HG03432 (cell line): ENCODE measurements around the gene ZNF45.
A peak's percentile ranks its signal among the peaks of the same experiment; 100 is the strongest.
"Not testable (repeated sequence)": the region's sequence is repeated elsewhere in the genome, so short reads cannot be mapped to it uniquely, and the experiment has no call there.

Experiments
- ATAC-seq: cut with Tn5 transposase; IDR thresholded peaks from one replicate; pipeline ENCODE4 v1.9.1; 2021; ENCODE audit warnings: mild to moderate bottlenecking, moderate library complexity; ENCODE audit not compliant: unreplicated experiment

Gene ZNF45

DNA sequence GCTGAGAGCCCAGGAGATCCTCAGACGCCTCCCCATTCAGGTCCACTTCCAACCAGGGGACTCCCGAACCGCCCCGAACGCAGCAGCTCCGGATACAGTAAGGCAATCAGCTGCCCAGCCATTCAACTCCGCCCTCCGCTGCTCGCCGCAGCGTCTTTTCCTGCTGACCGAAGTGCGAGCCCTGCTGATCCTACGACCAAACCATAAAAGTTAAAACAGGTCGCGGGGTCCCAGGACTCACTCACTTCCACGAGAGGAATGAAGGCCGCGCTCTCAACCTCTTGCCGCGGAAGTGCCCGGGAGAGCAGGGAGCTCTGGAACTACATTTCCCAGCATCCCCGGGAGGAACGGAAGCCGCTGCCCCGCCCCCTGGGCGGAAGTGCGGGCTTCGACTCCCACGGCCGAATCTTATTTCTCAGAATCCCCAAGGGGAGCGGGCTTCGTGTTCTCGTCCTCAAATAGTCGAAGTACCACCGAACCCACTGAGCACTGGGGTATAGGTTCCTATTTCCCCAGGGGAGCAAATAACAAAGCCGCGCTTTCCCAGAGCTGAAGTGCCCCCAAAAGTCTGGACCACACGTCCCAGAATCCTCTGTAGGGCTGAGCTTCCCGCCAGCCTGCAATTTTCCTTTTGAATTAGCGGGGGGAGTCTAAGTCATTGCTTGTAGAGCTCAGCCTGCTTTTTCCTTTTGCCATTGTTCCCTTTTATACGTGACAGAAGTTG lies at the start of gene ZNF45:
Gene ZNF45 (minus strand): TSS at position 298 of the 724 bp plus-strand sequence. CDS start 13,097 bp downstream, outside the sequence.
- ATAC-seq: peak; percentile 94

- peak; percentile 26 for ATAC-seq
Measured at GRCh38 chr19:43984687-43985000, 49.6 kb upstream of the ZNF45 start.

DNA sequence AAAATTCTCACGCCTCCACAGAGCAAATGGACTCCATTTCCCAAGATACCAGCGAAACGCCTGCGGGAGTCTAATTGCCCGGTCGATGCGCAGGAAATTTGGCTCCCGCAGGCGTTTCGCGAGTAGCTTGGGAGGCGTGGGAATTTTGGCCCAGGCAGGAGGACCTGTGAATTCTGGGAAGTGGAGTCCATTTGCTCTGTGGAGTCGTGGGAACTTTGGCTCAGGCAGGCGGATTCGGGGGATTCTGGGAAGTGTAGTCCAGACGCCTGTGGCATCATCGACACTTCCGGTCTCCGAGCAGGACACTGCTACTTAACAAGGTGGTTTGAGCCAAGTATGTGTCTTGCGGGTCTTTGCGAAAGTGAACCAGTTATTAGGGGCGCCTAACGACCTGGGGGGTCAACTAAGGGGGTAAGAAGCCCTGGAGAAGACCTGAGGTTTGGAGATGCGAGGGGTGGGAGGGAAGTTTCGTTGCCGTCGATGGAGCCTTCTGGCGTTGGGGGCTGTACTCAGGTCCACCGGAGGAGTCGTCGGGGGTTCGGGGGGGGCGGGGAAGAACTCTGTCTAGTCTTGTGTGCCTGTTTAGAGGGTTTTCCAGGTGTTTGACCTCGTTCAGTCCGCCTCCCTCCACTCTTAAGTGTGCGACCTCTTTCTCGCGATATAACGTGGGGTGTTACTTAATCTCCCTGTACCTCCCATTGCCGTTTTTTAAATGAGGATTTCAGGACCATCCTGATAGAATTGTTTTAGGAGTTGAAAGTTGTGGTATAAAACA lies 49.0 kb upstream of the ZNF45 start, which contains the start of gene ZNF155:
Gene ZNF155 (plus strand): TSS at position 277 of the 775 bp plus-strand sequence. CDS start 4,356 bp downstream, outside the sequence.
- ATAC-seq: peak; percentile 80

- ATAC-seq: peak; percentile 32
Measured at GRCh38 chr19:43983544-43983911, 48.4 kb upstream of the ZNF45 start.

GRCh38 chr19:43976732-43977131 lies 41.6 kb upstream of the ZNF45 start:
- no peak for ATAC-seq

DNA sequence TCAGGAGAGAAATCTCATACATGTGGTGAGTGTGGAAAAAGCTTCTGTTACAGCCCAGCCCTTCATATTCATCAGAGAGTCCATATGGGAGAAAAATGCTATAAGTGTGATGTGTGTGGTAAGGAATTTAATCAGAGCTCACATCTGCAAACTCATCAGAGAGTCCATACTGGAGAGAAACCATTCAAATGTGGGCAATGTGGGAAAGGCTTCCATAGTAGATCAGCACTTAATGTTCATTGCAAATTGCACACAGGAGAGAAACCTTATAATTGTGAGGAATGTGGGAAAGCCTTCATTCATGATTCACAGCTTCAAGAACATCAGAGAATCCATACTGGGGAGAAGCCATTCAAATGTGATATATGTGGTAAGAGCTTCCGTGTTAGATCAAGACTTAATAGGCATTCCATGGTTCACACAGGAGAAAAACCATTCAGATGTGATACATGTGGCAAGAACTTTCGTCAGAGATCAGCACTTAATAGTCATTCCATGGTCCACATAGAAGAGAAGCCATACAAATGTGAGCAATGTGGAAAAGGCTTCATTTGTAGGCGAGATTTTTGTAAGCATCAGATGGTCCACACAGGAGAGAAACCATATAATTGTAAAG lies 31.1 kb upstream of the ZNF45 start:
- no peak for ATAC-seq

GRCh38 chr19:43960411-43960810 lies 25.3 kb upstream of the ZNF45 start:
- no peak for ATAC-seq

- ATAC-seq: no peak
Measured at GRCh38 chr19:43957891-43958290, 22.8 kb upstream of the ZNF45 start.

GRCh38 chr19:43956827-43957226 lies 21.7 kb upstream of the ZNF45 start:
- ATAC-seq: no peak

GRCh38 chr19:43950834-43951645 lies 16.0 kb upstream of the ZNF45 start, which contains the start of gene ZNF221:
Gene ZNF221, plus strand, starts transcription at chr19:43951228. Its CDS starts 11,499 bp downstream, at chr19:43962727.
- peak; percentile 88 for ATAC-seq

GRCh38 chr19:43949803-43950202 lies 14.7 kb upstream of the ZNF45 start:
- ATAC-seq: not testable (repeated sequence)

GRCh38 chr19:43947412-43947811 lies 12.3 kb upstream of the ZNF45 start:
- ATAC-seq: not testable (repeated sequence)

- no peak for ATAC-seq
Measured at GRCh38 chr19:43941209-43941608, 6.1 kb upstream of the ZNF45 start.

GRCh38 chr19:43940719-43941118 lies 5.6 kb upstream of the ZNF45 start:
- no peak for ATAC-seq

GRCh38 chr19:43939557-43940260 lies 4.6 kb upstream of the ZNF45 start:
- ATAC-seq: no peak

DNA sequence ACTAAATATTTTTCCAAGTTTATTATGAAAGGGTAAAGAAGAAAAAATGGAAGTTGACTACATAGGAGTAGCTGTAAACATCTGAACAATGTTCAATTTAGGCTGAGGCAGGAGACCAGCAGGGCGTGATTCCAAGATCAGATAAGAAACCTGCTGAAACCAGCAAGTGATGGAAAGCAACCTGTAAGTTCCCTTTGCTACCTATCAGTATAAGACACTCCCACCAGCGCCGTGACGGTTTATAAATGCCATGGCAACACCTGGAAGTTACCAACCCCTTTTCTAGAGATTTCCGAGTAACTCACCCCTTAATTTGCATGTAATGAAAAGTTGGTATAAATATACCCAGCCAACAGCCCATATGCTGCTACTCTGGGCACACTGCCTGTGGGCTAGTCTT lies 1.1 kb upstream of the ZNF45 start:
- no peak for ATAC-seq

DNA sequence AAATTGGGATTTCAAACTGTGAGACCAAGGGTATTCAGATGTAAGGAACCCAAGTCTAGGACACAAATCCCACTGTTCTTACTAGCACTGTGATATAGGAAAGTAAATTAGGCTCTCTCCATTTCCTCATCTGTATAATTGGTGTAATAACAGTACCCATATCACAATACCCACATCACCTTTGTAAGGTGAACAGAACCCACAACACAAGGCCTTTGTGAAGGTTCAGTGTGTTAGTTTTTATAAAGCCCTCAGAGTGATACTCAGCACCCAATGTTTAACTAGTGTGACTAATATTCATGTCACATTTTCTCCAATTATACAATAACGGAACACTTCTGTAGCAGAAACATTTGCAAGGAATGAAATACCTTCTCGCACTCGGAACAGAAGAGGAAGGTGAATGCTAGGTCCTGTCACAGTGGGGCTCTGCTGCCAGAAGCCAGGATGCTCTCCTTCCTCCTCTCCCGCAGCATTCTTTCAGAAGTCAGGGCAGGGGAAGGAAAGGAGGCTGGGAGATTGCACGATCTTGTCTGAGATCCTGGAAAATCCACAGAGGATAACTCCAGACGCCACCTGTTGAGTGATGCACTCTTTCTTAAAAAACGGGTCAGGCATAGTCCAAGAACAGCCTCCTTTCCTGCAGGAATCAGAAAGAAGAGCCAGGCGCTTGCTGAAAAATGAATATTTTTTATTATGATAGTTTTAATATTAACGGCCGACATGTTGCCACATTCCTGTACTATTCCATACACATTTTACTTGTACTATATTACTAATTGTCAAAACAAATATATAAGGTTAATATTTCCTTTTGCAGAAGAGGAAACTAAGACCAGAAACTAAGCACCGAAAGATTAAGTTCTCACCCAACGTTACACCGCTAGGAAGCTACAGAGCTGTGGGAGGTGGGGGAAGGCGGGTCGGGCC lies 762 bp downstream of the ZNF45 start:
- ATAC-seq: no peak

GRCh38 chr19:43928820-43929219 lies 6.3 kb downstream of the ZNF45 start:
- ATAC-seq: no peak

GRCh38 chr19:43923875-43924274 lies 11.2 kb downstream of the ZNF45 start:
- ATAC-seq: no peak
